SH-SY5Y (cell line): ENCODE results near the gene CELF1.

ENCODE experiments used
- GATA2 ChIP-seq: IDR thresholded peaks from 2 replicates; pipeline ENCODE4 v1.6.1; 2011; ENCODE audit warnings: mild to moderate bottlenecking, low read depth, low read length
- GATA3 ChIP-seq: IDR thresholded peaks from 2 replicates; pipeline ENCODE4 v1.6.1; 2011; ENCODE audit warnings: low read depth, mild to moderate bottlenecking, low read length, moderate library complexity

GRCh38 chr11:47577460-47578041 is 24.6 kb upstream of the CELF1 start:
- TF ChIP-seq GATA2 (no peak), GATA3 (no peak)
